Panc1 (cell line): ENCODE measurements around the gene WASF3.

Experiments used
- CTCF ChIP-seq: fragments of 450-650 bp; IDR thresholded peaks from 2 replicates; pipeline ENCODE4 v1.5.1; 2017; ENCODE audit warnings: mild to moderate bottlenecking
- POLR2AphosphoS5 ChIP-seq: IDR thresholded peaks from 2 replicates; pipeline ENCODE4 v1.6.1; 2012; ENCODE audit warnings: mild to moderate bottlenecking, low read depth, low read length, moderate library complexity
- REST ChIP-seq, 2 experiments: IDR thresholded peaks; 2 replicates each; pipeline ENCODE4 v1.6.1; 2011 to 2012; ENCODE audit warnings: low read depth in 2 of 2, control low read depth in 1 of 2, low read length in 1 of 2, mild to moderate bottlenecking in 1 of 2, moderate library complexity in 1 of 2; ENCODE audit not compliant: insufficient read depth in 1 of 2
- SIN3A ChIP-seq: IDR thresholded peaks from 2 replicates; pipeline ENCODE4 v1.6.1; 2012; ENCODE audit warnings: low read depth, mild to moderate bottlenecking, low read length, moderate library complexity, borderline replicate concordance; ENCODE audit not compliant: insufficient read depth

- no peak for TF ChIP-seq CTCF
- TF ChIP-seq REST (IDR thresholded peaks at IDR 0.05; ENCODE audit: insufficient read depth in 1 of 2, low read depth in 2 of 2, low read length in 1 of 2) = no peak
- TF ChIP-seq POLR2AphosphoS5 = no peak
- no peak for TF ChIP-seq SIN3A
Observed at GRCh38 chr13:26695360-26695705, 137.8 kb downstream of the WASF3 start.
